H1 (cell line): ENCODE results near the gene DOK7.

Experiments
- ASH2L ChIP-seq: fragments of 200-600, 300-600 bp; sonication (generic); IDR thresholded peaks from one replicate; pipeline ENCODE4 v1.7.1; 2017; ENCODE audit warnings: low read length
- ATF2 ChIP-seq: IDR thresholded peaks from 2 replicates; pipeline ENCODE4 v1.6.1; 2012; ENCODE audit warnings: low read length, inconsistent platforms
- CTCF ChIP-seq, 3 experiments: IDR thresholded peaks; 1 replicate in 2 of 3; 2 replicates in 1 of 3; pipeline versions ENCODE4 v1.5.1 to v1.6.1; 2011; ENCODE audit warnings: low read length in 3 of 3, mild to moderate bottlenecking in 3 of 3, inconsistent platforms in 2 of 3, low read depth in 1 of 3, moderate library complexity in 1 of 3; ENCODE audit not compliant: insufficient read depth in 1 of 3; ENCODE audit errors: control extremely low read depth in 1 of 3
- FOSL1 ChIP-seq: IDR thresholded peaks from 2 replicates; pipeline ENCODE4 v1.6.1; 2011; ENCODE audit warnings: mild to moderate bottlenecking, low read depth, low read length, moderate library complexity; ENCODE audit not compliant: insufficient read depth
- HDAC6 ChIP-seq: IDR thresholded peaks from one replicate; pipeline ENCODE4 v1.7.1; 2012; ENCODE audit warnings: low read depth, mild to moderate bottlenecking, inconsistent platforms, low read length, moderate library complexity
- KDM1A ChIP-seq: fragments of 200-600, 300-600 bp; sonication (generic); IDR thresholded peaks from 2 replicates; pipeline ENCODE4 v1.7.1; 2016; ENCODE audit warnings: mild to moderate bottlenecking, low read length, borderline replicate concordance
- POLR2A ChIP-seq, 2 experiments: IDR thresholded peaks; 1 replicate in 1 of 2; 2 replicates in 1 of 2; pipeline ENCODE4 v1.6.1; 2011; ENCODE audit warnings: low read depth in 2 of 2, low read length in 2 of 2, mild to moderate bottlenecking in 2 of 2; ENCODE audit errors: control extremely low read depth in 1 of 2
- POLR2AphosphoS5 ChIP-seq: IDR thresholded peaks from 2 replicates; pipeline ENCODE4 v1.6.1; 2011; ENCODE audit warnings: low read depth, low read length
- POU5F1 ChIP-seq: IDR thresholded peaks from 2 replicates; pipeline ENCODE4 v1.6.1; 2011; ENCODE audit warnings: low read depth, mild to moderate bottlenecking, low read length, moderate library complexity
- RAD21 ChIP-seq, 2 experiments: IDR thresholded peaks in 1 of 2; conservative IDR thresholded peaks in 1 of 2; 2 replicates each; pipeline ENCODE4 v1.6.1; 2011; ENCODE audit warnings: low read depth in 2 of 2, low read length in 2 of 2, improper control_type of control experiment in 1 of 2, inconsistent platforms in 1 of 2, mild to moderate bottlenecking in 1 of 2, moderate library complexity in 1 of 2
- SP2 ChIP-seq: IDR thresholded peaks from 2 replicates; pipeline ENCODE4 v1.6.1; 2012; ENCODE audit warnings: mild to moderate bottlenecking, low read length, inconsistent platforms
- ZNF274 ChIP-seq: IDR thresholded peaks from 2 replicates; pipeline ENCODE4 v1.7.0; 2012; ENCODE audit warnings: low read length, borderline replicate concordance; ENCODE audit errors: extremely low read depth

GRCh38 chr4:3440011-3440410 is 23.1 kb upstream of the DOK7 start:
- no peak for TF ChIP-seq FOSL1
- no peak for TF ChIP-seq ZNF274
- TF ChIP-seq HDAC6, result no peak
- TF ChIP-seq POU5F1, result no peak
- no peak for TF ChIP-seq RAD21 (IDR thresholded peaks at IDR 0.05 in 1 of 2, conservative IDR thresholded peaks at IDR 0.05 in 1 of 2; ENCODE audit: low read depth in 2 of 2, low read length in 2 of 2)
- no peak for TF ChIP-seq POLR2A (IDR thresholded peaks at IDR 0.05; ENCODE audit: control extremely low read depth in 1 of 2, low read depth in 2 of 2, low read length in 2 of 2)
- no peak for TF ChIP-seq CTCF (IDR thresholded peaks at IDR 0.05; ENCODE audit: control extremely low read depth in 1 of 3, insufficient read depth in 1 of 3, low read depth in 1 of 3, low read length in 3 of 3)
- TF ChIP-seq KDM1A, result no peak
- no peak for TF ChIP-seq ASH2L
- TF ChIP-seq SP2, result no peak
- no peak for TF ChIP-seq ATF2
- TF ChIP-seq POLR2AphosphoS5, result no peak
